HG03460 (cell line): ENCODE data around the gene FAM161A.

ENCODE experiments used
- ATAC-seq: cut with Tn5 transposase; IDR thresholded peaks from one replicate; pipeline ENCODE4 v1.9.1; 2021; ENCODE audit not compliant: unreplicated experiment

FAM161A gene

DNA sequence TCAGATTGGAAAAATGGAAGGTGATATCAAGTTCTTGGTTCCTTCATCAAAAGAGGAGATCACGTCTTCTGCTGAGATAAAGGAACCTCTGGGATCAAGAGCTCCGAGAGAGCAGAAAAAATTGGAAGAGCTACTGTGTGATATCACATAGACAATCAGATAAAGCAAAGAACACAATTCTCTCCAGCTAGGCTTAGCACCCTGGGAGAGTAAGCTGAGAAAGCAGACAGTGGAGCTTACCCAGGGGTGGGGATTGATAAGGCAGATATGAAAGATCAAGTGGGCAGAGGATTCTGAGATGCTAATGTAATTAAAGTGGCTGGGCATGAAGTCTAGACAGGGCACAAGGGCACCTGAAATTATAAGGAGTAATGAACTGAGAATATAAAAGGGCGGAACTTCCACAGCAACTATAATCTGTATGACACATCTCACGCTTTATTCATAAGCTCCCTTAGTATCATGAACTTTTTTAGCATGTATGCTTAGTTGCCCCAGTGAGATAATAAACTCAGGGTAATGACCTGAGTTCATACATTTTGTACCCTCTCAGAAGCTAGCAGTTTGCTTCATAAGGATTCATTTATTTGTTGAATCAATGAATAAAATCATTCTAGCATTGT lies 65.8 kb downstream of the FAM161A start:
- ATAC-seq: no peak

DNA sequence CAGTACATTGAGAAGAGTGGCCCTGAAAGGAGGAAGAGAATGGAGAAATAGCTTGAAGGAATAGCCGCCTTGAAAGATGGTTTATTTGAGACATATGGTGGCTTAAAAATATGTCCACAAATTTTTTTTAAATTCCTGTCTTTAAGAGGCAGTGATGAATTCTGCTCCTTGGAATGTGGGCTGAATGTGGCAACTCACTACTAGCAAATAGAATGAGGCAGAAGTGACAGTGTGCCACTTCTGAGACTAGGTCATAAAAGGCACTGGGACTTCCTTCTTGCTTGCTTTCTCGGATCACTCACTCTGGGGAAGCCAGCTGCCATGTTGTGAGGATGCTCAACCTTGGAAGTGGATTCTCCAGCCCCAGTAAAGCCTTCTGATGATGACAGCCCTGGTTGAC lies 67.0 kb downstream of the FAM161A start:
- no peak for ATAC-seq

DNA sequence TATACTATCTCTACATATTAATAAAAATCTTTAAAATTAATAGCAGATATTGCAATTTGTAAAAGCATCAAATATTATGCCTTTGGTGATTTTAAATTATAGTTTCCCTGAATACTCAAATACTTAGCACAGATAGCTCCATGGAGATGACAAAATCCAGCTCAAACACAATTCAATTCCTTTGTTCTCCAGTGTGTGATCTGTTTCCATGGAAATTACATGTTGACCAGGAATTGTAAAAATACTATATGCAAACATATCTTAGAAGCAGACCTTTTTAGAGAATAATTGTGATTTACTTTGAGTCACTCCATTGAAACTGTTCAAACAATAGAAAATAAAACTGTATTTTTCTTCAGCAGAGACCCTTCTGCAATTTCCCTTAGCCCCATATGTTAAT lies 68.3 kb downstream of the FAM161A start:
- ATAC-seq: no peak

DNA sequence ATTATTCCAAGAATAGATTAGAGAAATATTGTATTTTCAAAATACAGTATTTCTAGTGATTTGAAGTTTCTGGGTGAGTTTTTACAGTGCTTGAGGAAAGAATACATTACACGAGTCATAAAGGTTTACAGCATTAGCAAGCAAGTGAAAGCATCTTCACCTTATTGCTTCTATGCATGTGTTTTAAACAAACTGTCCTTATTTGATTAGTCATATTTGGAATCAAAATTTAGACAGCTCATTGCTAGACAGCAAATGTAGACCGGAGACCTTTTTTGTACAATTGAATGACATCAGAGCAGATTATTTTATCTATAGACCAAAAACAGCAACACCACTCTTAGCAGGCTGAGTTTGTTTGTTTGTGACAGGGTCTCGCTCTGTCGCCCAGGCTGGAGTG lies 69.2 kb downstream of the FAM161A start:
- ATAC-seq: no peak

DNA sequence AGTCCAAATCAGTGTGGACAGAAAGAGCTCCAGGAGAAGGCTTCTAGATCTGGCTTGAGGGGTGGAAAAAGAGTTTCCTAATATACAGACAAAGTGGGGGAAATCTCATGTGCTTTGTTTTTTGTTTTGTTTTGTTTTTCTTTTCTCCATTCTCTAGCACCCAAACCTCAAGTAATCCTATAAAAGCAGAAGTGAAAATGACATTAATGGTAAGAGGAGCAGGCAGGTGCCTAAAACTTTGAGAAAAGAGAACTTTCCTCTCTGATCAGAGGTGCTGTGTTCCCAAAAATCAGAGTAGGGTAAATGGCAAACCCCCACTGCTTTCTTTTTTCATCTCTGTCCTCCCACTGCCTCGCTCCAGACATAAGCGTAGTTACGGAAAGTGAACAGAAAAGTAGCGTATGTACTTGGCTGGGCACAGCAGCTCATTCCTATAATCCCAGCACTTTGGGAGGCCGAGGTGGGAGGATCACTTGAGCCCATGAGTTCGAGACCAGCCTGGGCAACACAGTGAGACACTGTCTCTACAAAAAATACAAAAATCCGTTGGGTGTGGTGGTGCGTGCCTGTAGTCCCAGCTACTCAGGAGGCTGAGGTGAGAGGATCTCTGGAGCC lies 77.8 kb downstream of the FAM161A start:
- ATAC-seq: no peak
